GM10266 (cell line): ENCODE measurements around the gene PLA2G2D.

ENCODE experiments used
- DNase-seq: peaks from one replicate; pipeline ENCODE4 v3.0.0; 2012; ENCODE audit errors: extremely low spot score
- CTCF ChIP-seq: IDR thresholded peaks from 2 replicates; pipeline ENCODE4 v1.5.1; 2012; ENCODE audit warnings: mild to moderate bottlenecking, low read depth; ENCODE audit not compliant: control insufficient read depth, insufficient read depth; ENCODE audit errors: missing control alignments

Gene PLA2G2D

GRCh38 chr1:20071416-20071815 is 47.9 kb downstream of the PLA2G2D start:
- no peak for DNase-seq
- no peak for TF ChIP-seq CTCF

GRCh38 chr1:20070357-20070756 is 49.0 kb downstream of the PLA2G2D start:
- no peak for DNase-seq
- TF ChIP-seq CTCF = no peak

- no peak for TF ChIP-seq CTCF
- no peak for DNase-seq
Measured at GRCh38 chr1:20069874-20070273, 49.5 kb downstream of the PLA2G2D start, which contains the start of gene PLA2G5. Gene PLA2G5, plus strand, starts transcription at chr1:20070194. Its CDS starts 14,637 bp downstream, at chr1:20084831.

GRCh38 chr1:20068722-20069121 is 50.6 kb downstream of the PLA2G2D start:
- no peak for TF ChIP-seq CTCF
- no peak for DNase-seq

GRCh38 chr1:20063861-20064292 is 55.5 kb downstream of the PLA2G2D start:
- no peak for DNase-seq

More at GRCh38 chr1:20063861-20064292, 55.5 kb downstream of the PLA2G2D start:
- TF ChIP-seq CTCF = no peak
